HFF-Myc (cell line): Measurements from ENCODE around the gene PRKAG2.

Experiments used
- DNase-seq: peaks from one replicate; pipeline ENCODE4 v3.0.0-alpha.2; 2011; ENCODE audit warnings: low read depth; ENCODE audit errors: extremely low read depth
- H3K4me3 ChIP-seq: replicated peaks from 2 replicates; pipeline ENCODE4 v1.5.1; 2011; ENCODE audit warnings: low read depth, mild to moderate bottlenecking, control low read depth, low read length
- CTCF ChIP-seq: IDR thresholded peaks from 2 replicates; pipeline ENCODE4 v1.5.1; 2012; ENCODE audit warnings: mild to moderate bottlenecking, low read depth, low read length, control low read depth; ENCODE audit errors: missing control alignments

The PRKAG2 gene

GRCh38 chr7:151767557-151767956 lies 109.4 kb downstream of the PRKAG2 start:
- TF ChIP-seq CTCF: no peak
- H3K4me3 ChIP-seq: no peak overlapping the region
- DNase-seq: no peak

- no peak for DNase-seq
- no peak for TF ChIP-seq CTCF
- H3K4me3 ChIP-seq: no peak overlapping the region
Measured at GRCh38 chr7:151764056-151764920, 112.6 kb downstream of the PRKAG2 start.

DNA sequence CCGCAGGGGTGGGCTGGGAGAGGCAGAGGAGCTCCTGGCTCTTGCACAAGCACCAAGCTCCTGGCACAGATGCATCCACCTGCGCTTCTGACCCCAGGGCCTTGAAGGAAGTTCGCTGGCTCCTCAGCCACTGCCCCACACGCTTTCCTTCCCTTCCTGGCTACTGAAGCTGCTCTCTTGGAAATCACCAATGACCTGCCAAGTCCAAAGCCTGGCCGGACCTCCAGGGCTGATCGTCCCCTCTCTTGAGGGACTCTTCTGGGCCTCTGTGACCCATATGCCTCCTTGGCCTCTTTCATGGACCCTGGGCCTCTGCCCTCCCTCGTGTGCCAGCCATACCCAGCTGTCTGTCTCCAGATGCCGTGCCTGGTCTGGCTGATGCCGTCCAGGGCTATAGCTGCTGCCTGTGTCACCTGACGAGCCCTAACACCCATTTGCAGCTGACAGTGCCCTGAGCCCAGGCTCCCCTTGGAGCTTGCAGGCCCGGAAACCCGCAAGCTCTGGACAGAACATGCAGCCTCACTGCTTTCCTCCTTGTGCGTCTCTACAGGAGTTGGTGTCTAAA lies 113.4 kb downstream of the PRKAG2 start:
- TF ChIP-seq CTCF: no peak

GRCh38 chr7:151762583-151763245 lies 114.2 kb downstream of the PRKAG2 start:
- TF ChIP-seq CTCF: no peak
- DNase-seq: no peak
- no peak overlapping the region for H3K4me3 ChIP-seq

More for the DNA sequence above, 113.4 kb downstream of the PRKAG2 start:
- DNase-seq: no peak
- no peak overlapping the region for H3K4me3 ChIP-seq

GRCh38 chr7:151761957-151762356 lies 115.0 kb downstream of the PRKAG2 start:
- H3K4me3 ChIP-seq: no peak overlapping the region
- no peak for DNase-seq
- no peak for TF ChIP-seq CTCF

DNA sequence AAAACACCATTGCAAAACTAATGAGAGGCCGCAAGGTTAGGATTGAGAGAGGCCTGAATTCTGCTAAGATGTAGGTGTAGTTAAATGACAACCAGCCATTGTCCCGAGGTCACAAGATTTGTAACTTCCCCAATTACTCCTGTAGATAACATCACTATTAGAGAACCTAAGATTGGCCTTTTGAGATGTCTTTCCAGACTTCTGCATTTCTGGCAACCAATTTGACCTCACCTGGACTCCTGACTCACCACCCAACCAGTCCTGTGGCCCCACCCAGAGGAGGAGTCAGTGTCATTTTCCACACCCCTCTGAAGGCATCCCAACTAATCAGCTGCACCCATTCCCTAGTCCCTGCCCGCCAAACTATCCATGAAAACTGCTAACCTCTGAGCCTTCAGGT lies 115.7 kb downstream of the PRKAG2 start:
- no peak overlapping the region for H3K4me3 ChIP-seq

More for the DNA sequence above, 115.7 kb downstream of the PRKAG2 start:
- DNase-seq: no peak
- TF ChIP-seq CTCF: no peak
